Peyer's patch (tissue), 4 donors: ENCODE measurements around the gene SHISA5. TPM values are rescaled to one million over a fixed set of nuclear protein-coding genes. Genes with fewer than 3 reads are reported as not detected.

Source experiments
- DNase-seq, 3 donors: peaks; one replicate each; pipeline ENCODE4 v3.0.0-alpha.2; 2017 to 2019
- H3K27ac ChIP-seq, 4 donors: fragments of 200-600 bp; sonication (generic); one replicate each; pipeline ENCODE4 v1.5.1; 2016 to 2019
- H3K27me3 ChIP-seq, 2 donors: fragments of 200-600 bp; sonication (generic); one replicate each; pipeline ENCODE4 v1.5.1; 2019
- H3K36me3 ChIP-seq, 3 donors: fragments of 200-600 bp; sonication (generic); one replicate each; pipeline ENCODE4 v1.5.1; 2016 to 2019
- H3K4me1 ChIP-seq, 4 donors: fragments of 200-600 bp; sonication (generic); one replicate each; pipeline ENCODE4 v1.5.1; 2016 to 2019
- H3K4me3 ChIP-seq, 4 donors: fragments of 200-600 bp; sonication (generic); 1 replicate in 3 of 4; 2 replicates in 1 of 4; pipeline ENCODE4 v1.5.1; 2016 to 2019; ENCODE audit warnings: mild to moderate bottlenecking in 1 of 4
- H3K9me3 ChIP-seq, 4 donors: fragments of 200-600 bp; sonication (generic); one replicate each; pipeline ENCODE4 v1.5.1; 2016 to 2019; ENCODE audit warnings: mild to moderate bottlenecking in 1 of 4
- CTCF ChIP-seq, 6 experiments: fragments of 450-650 bp in 4 of 6; fragments of 200-600 bp in 2 of 6; sonication (generic) in 1 of 6; IDR thresholded peaks; one replicate each; pipeline ENCODE4 v1.5.1; 2017 to 2019; ENCODE audit warnings: antibody characterized with exemption in 6 of 6, mild to moderate bottlenecking in 3 of 6, moderate library complexity in 1 of 6
- POLR2A ChIP-seq, 2 donors: fragments of 450-650 bp; IDR thresholded peaks; one replicate each; pipeline ENCODE4 v1.5.1; 2017; ENCODE audit warnings: antibody characterized with exemption in 2 of 2, mild to moderate bottlenecking in 2 of 2, moderate library complexity in 2 of 2
- small RNA-seq, 2 donors: library from RNA; depleted of rRNA; stranded (forward); fragments of <200 nt; gene quantifications; one replicate each; pipeline ENCODE3, GENCODE V24; 2016
- total RNA-seq, 4 donors: library from RNA; depleted of rRNA; stranded (reverse); fragments of >200 nt; gene quantifications; one replicate each; pipeline ENCODE4 v1.1.0, GENCODE V29; 2016

Gene SHISA5
- total RNA-seq, 4 donors from 2014 or later: 60.2 to 149 (median 110) TPM

- Histone ChIP-seq H3K4me3 (no peak overlapping the region), H3K27me3 (no peaks in the 10 kb centered on the region), H3K36me3 (peaks cover 0 to 74% (median 0%) of the 10 kb centered on the region in 3 donors), H3K4me1 (peaks cover 0 to 4% (median 0%) of the 10 kb centered on the region in 4 donors), H3K27ac (no peak overlapping the region), H3K9me3 (no peaks in the 10 kb centered on the region)
- DNase-seq: no peak
- TF ChIP-seq POLR2A (IDR thresholded peaks at IDR 0.05) (no peak), CTCF (IDR thresholded peaks at IDR 0.05) (no peak)
Observed at GRCh38 chr3:48420561-48420960, 83.4 kb downstream of the SHISA5 start.

- TF ChIP-seq POLR2A (IDR thresholded peaks at IDR 0.05) (no peak), CTCF (IDR thresholded peaks at IDR 0.05) (no peak)
- no peak for DNase-seq
- Histone ChIP-seq H3K36me3 (peaks cover 0 to 83% (median 0%) of the 10 kb centered on the region in 3 donors), H3K27me3 (no peaks in the 10 kb centered on the region), H3K4me3 (no peak overlapping the region), H3K27ac (no peak overlapping the region), H3K4me1 (no peaks in the 10 kb centered on the region), H3K9me3 (no peaks in the 10 kb centered on the region)
Observed at GRCh38 chr3:48419597-48419996, 84.4 kb downstream of the SHISA5 start.

GRCh38 chr3:48419149-48419548, 84.8 kb downstream of the SHISA5 start:
- Histone ChIP-seq H3K4me3 (no peak overlapping the region), H3K36me3 (peaks cover 0 to 85% (median 0%) of the 10 kb centered on the region in 3 donors), H3K27me3 (no peaks in the 10 kb centered on the region), H3K27ac (no peak overlapping the region), H3K4me1 (no peaks in the 10 kb centered on the region), H3K9me3 (no peaks in the 10 kb centered on the region)
- no peak for DNase-seq
- TF ChIP-seq POLR2A (IDR thresholded peaks at IDR 0.05): no peak
- no peak for TF ChIP-seq CTCF (IDR thresholded peaks at IDR 0.05)

- Histone ChIP-seq H3K27ac (no peak overlapping the region), H3K27me3 (no peaks in the 10 kb centered on the region), H3K4me1 (no peaks in the 10 kb centered on the region), H3K9me3 (no peaks in the 10 kb centered on the region), H3K36me3 (peaks cover 0 to 85% (median 0%) of the 10 kb centered on the region in 3 donors), H3K4me3 (no peak overlapping the region)
- no peak for DNase-seq
- TF ChIP-seq CTCF (IDR thresholded peaks at IDR 0.05): no peak
- no peak for TF ChIP-seq POLR2A (IDR thresholded peaks at IDR 0.05)
Observed at GRCh38 chr3:48418651-48419050, 85.3 kb downstream of the SHISA5 start.

GRCh38 chr3:48418140-48418539, 85.8 kb downstream of the SHISA5 start:
- Histone ChIP-seq H3K4me1 (no peaks in the 10 kb centered on the region), H3K36me3 (peaks cover 0 to 85% (median 0%) of the 10 kb centered on the region in 3 donors)

More at GRCh38 chr3:48418140-48418539, 85.8 kb downstream of the SHISA5 start:
- Histone ChIP-seq H3K27me3 (no peaks in the 10 kb centered on the region), H3K9me3 (no peaks in the 10 kb centered on the region), H3K27ac (no peak overlapping the region), H3K4me3 (no peak overlapping the region)
- no peak for DNase-seq
- TF ChIP-seq POLR2A (IDR thresholded peaks at IDR 0.05) (no peak), CTCF (IDR thresholded peaks at IDR 0.05) (no peak)

Small RNAs within 50 kb of the gene (small RNA-seq; reads per million reads assigned to genes)
- 0 reads per million in 2 donors for gene MIR6823

Other genes with a start within 250 kb of the SHISA5 start
- gene NME6, start 202.8 kb downstream of the SHISA5 start, total RNA-seq: 10 to 100 TPM; 24.0 to 49.6 (median 39.2) TPM
- gene SPINK8, start 170.5 kb downstream of the SHISA5 start, total RNA-seq: not detected
- not detected for gene FBXW12, start 132.0 kb downstream of the SHISA5 start, total RNA-seq
- gene PLXNB1, start 74.1 kb downstream of the SHISA5 start, total RNA-seq: 100 to 1,000 TPM; 150 to 455 (median 312) TPM
- 10 to 100 TPM in 1 of 4 donors, 1 to 10 TPM in 3; 7.4 to 13.1 (median 9.1) TPM for gene CCDC51, start 64.1 kb downstream of the SHISA5 start, total RNA-seq
- 100 to 1,000 TPM; 142 to 246 (median 153) TPM for gene TMA7, start 63.9 kb downstream of the SHISA5 start, total RNA-seq
- 10 to 100 TPM in 1 of 4 donors, 1 to 10 TPM in 3; 2.6 to 13.2 (median 6.0) TPM for gene ATRIP, start 57.4 kb downstream of the SHISA5 start, total RNA-seq
- 100 to 1,000 TPM in 1 of 4 donors, 10 to 100 TPM in 3; 14.0 to 131 (median 74.5) TPM for gene PFKFB4, start 52.6 kb upstream of the SHISA5 start, total RNA-seq
- 1 to 10 TPM in 1 of 4 donors, not detected in 3; 1.7 TPM for gene UCN2, start 59.6 kb upstream of the SHISA5 start, total RNA-seq
- gene COL7A1, start 91.2 kb upstream of the SHISA5 start, total RNA-seq: 100 to 1,000 TPM in 1 of 4 donors, 10 to 100 TPM in 2, 1 to 10 TPM in 1; 7.5 to 101 (median 21.7) TPM
- gene UQCRC1, start 105.5 kb upstream of the SHISA5 start, total RNA-seq: 100 to 1,000 TPM; 313 to 857 (median 761) TPM
- gene TMEM89, start 117.6 kb upstream of the SHISA5 start, total RNA-seq: not detected
- 100 to 1,000 TPM; 143 to 249 (median 194) TPM for gene SLC26A6, start 131.3 kb upstream of the SHISA5 start, total RNA-seq
- 1 to 10 TPM; 2.3 to 5.0 (median 2.9) TPM for gene CELSR3, start 158.7 kb upstream of the SHISA5 start, total RNA-seq
- gene NCKIPSD, start 181.7 kb upstream of the SHISA5 start, total RNA-seq: 10 to 100 TPM; 35.7 to 66.8 (median 64.4) TPM
- gene IP6K2, start 213.0 kb upstream of the SHISA5 start, total RNA-seq: 100 to 1,000 TPM in 3 of 4 donors, 10 to 100 TPM in 1; 97.6 to 211 (median 163) TPM